Activated naive CD4-positive, alpha-beta T cell treated with anti-CD3 and anti-CD28 coated beads, Interleukin-2, amount 50 U/mL, for 24 hours (primary cell): ENCODE measurements around the gene UQCRC1.
A peak's percentile ranks its signal among the peaks of the same experiment; 100 is the strongest.

Experiments
- H3K27ac Mint-ChIP-seq: one replicate; pipeline ENCODE4 v1.8.0; 2021; ENCODE audit warnings: mild to moderate bottlenecking, mixed read lengths
- H3K27me3 Mint-ChIP-seq: one replicate; pipeline ENCODE4 v1.8.0; 2021; ENCODE audit warnings: mixed read lengths
- H3K36me3 Mint-ChIP-seq: one replicate; pipeline ENCODE4 v1.8.0; 2021; ENCODE audit warnings: mixed read lengths
- H3K4me1 Mint-ChIP-seq: one replicate; pipeline ENCODE4 v1.8.0; 2021; ENCODE audit warnings: mixed read lengths
- H3K4me3 Mint-ChIP-seq: one replicate; pipeline ENCODE4 v1.8.0; 2021; ENCODE audit warnings: mild to moderate bottlenecking, mixed read lengths
- H3K9me3 Mint-ChIP-seq: one replicate; pipeline ENCODE4 v1.8.0; 2021; ENCODE audit warnings: mixed read lengths

Gene UQCRC1

GRCh38 chr3:48572517-48572916, 36.9 kb downstream of the UQCRC1 start:
- Mint-ChIP-seq H3K4me1 (no peaks in the 10 kb centered on the region), H3K36me3 (no peaks in the 10 kb centered on the region), H3K9me3 (no peaks in the 10 kb centered on the region), H3K27ac (no peak overlapping the region), H3K27me3 (no peaks in the 10 kb centered on the region), H3K4me3 (no peak overlapping the region)

DNA sequence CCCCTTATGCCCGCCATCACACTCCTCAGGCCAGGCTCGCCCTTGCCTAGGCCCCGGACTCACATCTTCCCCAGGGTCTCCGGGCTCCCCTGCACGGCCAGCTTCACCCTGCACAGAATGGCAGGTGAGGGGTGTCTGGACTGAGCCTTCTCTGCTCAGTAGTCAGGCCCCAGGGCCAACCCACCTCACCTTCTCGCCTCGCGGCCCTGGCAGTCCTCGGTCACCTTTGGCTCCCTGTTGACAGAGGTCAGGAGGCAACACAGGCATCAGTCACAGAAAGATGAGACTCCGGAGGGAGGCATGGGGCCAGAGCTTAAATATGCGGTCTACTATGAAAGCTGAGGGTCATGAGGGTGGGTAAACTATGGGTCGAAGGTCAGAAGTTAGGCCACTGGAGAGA, 37.5 kb downstream of the UQCRC1 start:
- H3K4me3 Mint-ChIP-seq = no peak overlapping the region
- H3K36me3 Mint-ChIP-seq = no peaks in the 10 kb centered on the region
- H3K4me1 Mint-ChIP-seq = no peaks in the 10 kb centered on the region
- H3K27me3 Mint-ChIP-seq = no peaks in the 10 kb centered on the region
- H3K27ac Mint-ChIP-seq = no peak overlapping the region
- no peaks in the 10 kb centered on the region for H3K9me3 Mint-ChIP-seq

DNA sequence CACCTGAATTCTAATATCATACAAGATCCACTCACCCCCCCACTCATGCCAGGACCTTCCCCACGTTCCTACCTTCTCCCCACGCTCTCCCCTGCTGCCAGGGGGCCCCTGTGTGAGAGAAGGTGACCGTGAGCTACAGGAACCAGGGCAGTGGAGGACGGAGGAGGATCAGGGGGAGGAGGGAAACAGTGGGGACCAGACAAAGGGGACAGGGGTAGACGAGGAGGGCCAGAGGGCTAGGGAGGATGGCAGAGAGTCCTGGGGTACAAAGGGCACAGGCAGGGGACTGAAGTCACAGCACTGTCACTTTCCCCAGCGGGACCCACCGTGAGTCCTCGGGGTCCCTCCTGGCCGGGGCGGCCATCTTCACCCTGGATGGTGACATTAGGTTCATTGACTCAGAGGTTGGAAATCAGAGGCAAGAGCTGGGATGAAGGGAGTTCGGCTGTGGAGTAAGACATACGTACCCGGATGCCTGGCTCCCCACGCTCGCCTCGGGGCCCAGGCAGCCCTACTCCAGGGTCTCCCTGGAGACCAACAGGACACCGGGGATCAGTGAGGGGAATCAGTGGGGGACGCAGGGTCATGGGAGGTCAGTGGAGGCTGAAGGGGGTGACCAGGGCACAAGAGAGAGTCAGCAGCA, 39.5 kb downstream of the UQCRC1 start:
- no peaks in the 10 kb centered on the region for H3K36me3 Mint-ChIP-seq
- H3K27ac Mint-ChIP-seq = no peak overlapping the region
- H3K27me3 Mint-ChIP-seq = no peaks in the 10 kb centered on the region
- H3K4me3 Mint-ChIP-seq = no peak overlapping the region
- no peaks in the 10 kb centered on the region for H3K4me1 Mint-ChIP-seq
- H3K9me3 Mint-ChIP-seq = no peaks in the 10 kb centered on the region

DNA sequence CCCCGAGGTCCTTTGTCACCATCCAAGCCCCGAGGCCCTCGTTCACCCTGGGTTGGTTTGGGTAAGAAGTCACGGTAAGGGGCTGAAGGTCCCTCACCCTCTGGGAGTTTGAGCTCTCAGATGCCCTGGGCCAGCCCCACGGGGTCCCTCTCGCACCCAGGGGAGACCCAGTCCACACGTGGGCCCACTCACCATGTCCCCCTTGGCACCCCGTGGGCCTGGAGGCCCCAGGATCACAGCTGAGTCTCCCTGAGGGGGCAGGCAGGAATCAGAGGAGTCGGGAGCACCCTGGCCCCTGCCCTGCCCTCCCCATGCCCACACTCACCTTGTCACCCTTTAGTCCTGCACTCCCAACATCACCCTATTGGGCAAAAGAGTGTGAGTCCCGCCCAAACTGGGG, 40.0 kb downstream of the UQCRC1 start:
- no peak overlapping the region for H3K4me3 Mint-ChIP-seq
- H3K9me3 Mint-ChIP-seq = no peaks in the 10 kb centered on the region
- no peak overlapping the region for H3K27ac Mint-ChIP-seq
- H3K36me3 Mint-ChIP-seq = no peaks in the 10 kb centered on the region
- no peaks in the 10 kb centered on the region for H3K4me1 Mint-ChIP-seq
- no peaks in the 10 kb centered on the region for H3K27me3 Mint-ChIP-seq

DNA sequence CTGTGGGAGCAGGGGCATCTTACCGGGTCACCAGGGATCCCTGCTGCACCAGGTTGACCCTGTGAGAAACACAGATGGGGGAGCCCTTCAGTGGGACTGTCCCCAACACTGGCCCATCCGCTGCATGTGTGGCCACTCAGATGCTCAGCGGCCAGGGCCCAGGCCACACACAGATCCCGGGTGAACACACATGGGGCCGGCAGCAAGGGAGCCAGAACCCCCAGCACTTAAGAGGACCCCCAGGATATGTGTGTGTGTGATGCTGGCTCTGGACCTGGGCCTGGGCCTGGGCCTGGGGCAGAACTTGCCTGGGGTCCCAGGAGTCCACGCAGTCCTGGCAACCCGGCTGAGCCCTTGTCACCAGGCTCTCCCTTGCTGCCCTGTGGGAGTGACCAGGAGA, 41.0 kb downstream of the UQCRC1 start:
- Mint-ChIP-seq H3K9me3 (no peaks in the 10 kb centered on the region), H3K4me1 (no peaks in the 10 kb centered on the region)

GRCh38 chr3:48567500-48567899, 41.9 kb downstream of the UQCRC1 start:
- H3K27ac Mint-ChIP-seq = no peak overlapping the region
- H3K4me1 Mint-ChIP-seq = no peaks in the 10 kb centered on the region
- H3K27me3 Mint-ChIP-seq = no peaks in the 10 kb centered on the region
- no peaks in the 10 kb centered on the region for H3K36me3 Mint-ChIP-seq
- H3K9me3 Mint-ChIP-seq = no peaks in the 10 kb centered on the region
- H3K4me3 Mint-ChIP-seq = no peak overlapping the region

More for the DNA sequence above, 41.0 kb downstream of the UQCRC1 start:
- Mint-ChIP-seq H3K4me3 (no peak overlapping the region), H3K27ac (no peak overlapping the region), H3K27me3 (no peaks in the 10 kb centered on the region), H3K36me3 (no peaks in the 10 kb centered on the region)

- Mint-ChIP-seq H3K27ac (no peak overlapping the region), H3K36me3 (no peaks in the 10 kb centered on the region), H3K27me3 (no peaks in the 10 kb centered on the region), H3K4me3 (no peak overlapping the region), H3K9me3 (no peaks in the 10 kb centered on the region), H3K4me1 (no peaks in the 10 kb centered on the region)
Observed at GRCh38 chr3:48567090-48567489, 42.4 kb downstream of the UQCRC1 start.

- Mint-ChIP-seq H3K27ac (peak overlapping the region; percentile 43), H3K4me1 (no peaks in the 10 kb centered on the region), H3K4me3 (no peak overlapping the region), H3K36me3 (no peaks in the 10 kb centered on the region), H3K27me3 (no peaks in the 10 kb centered on the region), H3K9me3 (no peaks in the 10 kb centered on the region)
Observed at GRCh38 chr3:48566401-48566760, 43.1 kb downstream of the UQCRC1 start.

- Mint-ChIP-seq H3K4me3 (no peak overlapping the region), H3K36me3 (no peaks in the 10 kb centered on the region), H3K9me3 (no peaks in the 10 kb centered on the region), H3K27ac (no peak overlapping the region), H3K4me1 (no peaks in the 10 kb centered on the region), H3K27me3 (no peaks in the 10 kb centered on the region)
Observed at GRCh38 chr3:48565591-48566400, 43.6 kb downstream of the UQCRC1 start.

DNA sequence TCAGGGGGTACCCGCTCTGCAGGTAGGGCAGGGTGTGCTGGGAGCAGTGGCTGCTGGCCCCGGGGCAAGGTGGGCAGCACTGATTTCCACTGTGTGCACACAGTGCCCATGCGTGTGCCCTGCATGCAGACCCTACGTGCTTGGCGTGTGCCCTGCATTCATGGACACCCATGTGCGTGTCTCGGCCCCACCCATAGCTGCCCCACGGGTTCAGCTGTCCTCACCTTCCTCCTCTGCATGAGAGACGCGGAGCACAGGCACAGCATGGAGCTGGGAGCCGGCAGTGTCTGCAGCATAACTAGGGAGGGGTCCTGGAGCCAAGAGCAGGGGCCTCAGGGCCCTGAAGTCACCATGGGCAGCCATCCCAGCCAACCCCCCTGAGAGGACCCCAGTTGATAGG, 44.3 kb downstream of the UQCRC1 start:
- Mint-ChIP-seq H3K4me1 (no peaks in the 10 kb centered on the region), H3K27ac (no peak overlapping the region), H3K4me3 (no peak overlapping the region), H3K36me3 (no peaks in the 10 kb centered on the region), H3K9me3 (no peaks in the 10 kb centered on the region), H3K27me3 (no peaks in the 10 kb centered on the region)

DNA sequence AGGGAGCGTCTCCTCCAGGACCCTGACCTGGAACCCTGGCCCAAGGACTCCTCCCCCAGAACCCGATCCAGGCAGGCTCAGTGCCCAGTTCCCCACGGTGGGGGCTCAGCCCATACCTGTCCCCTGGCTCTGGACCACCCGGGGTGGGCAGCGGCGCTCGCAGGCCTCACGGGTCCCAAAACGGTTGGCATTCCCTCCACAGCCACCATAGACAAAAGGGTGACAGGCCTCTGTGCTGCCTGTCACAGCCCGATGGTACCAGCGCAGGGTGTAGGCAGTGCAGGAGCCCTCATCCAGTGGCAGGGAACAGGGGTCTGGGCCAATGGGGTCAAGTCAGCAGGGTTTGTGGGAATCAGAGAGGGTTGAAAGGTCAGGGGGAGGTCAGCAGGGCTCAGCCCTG, 44.8 kb downstream of the UQCRC1 start:
- Mint-ChIP-seq H3K4me3 (no peak overlapping the region), H3K27ac (no peak overlapping the region), H3K4me1 (no peaks in the 10 kb centered on the region), H3K36me3 (no peaks in the 10 kb centered on the region), H3K9me3 (no peaks in the 10 kb centered on the region), H3K27me3 (no peaks in the 10 kb centered on the region)

DNA sequence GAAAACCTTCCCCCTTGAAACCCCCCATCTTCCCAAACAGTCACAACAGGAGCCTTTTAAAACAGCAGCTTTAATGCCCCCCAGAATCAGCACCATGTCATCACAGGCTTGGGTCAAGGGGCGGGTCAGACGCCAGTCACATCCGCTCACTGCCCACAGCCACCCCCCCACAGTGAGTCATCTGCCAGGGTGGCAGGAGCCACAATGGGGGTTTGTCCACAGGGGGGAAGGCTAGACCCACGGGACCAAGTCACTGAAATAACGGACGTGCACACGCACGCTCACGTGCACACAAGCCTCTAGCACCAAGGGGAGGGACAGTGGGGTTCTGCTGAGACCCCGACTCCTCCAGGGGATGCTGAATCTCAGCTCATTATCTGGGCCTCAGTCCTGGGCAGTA, 45.4 kb downstream of the UQCRC1 start:
- no peak overlapping the region for H3K4me3 Mint-ChIP-seq
- H3K4me1 Mint-ChIP-seq = no peaks in the 10 kb centered on the region

GRCh38 chr3:48563382-48563918, 46.0 kb downstream of the UQCRC1 start, which contains the start of gene UCN2:
Gene UCN2, minus strand, starts transcription at chr3:48563781. Its CDS starts 657 bp downstream, at chr3:48563124.
- Mint-ChIP-seq H3K27ac (peak within 1 kb of the TSS; percentile 17), H3K4me3 (no peak within 1 kb of the TSS), H3K9me3 (no peaks in the 10 kb centered on the region), H3K36me3 (no peaks in the 10 kb centered on the region), H3K27me3 (no peaks in the 10 kb centered on the region), H3K4me1 (peaks cover 4% of the 10 kb centered on the region)

More for the DNA sequence above, 45.4 kb downstream of the UQCRC1 start:
- no peaks in the 10 kb centered on the region for H3K36me3 Mint-ChIP-seq
- H3K9me3 Mint-ChIP-seq = no peaks in the 10 kb centered on the region
- H3K27me3 Mint-ChIP-seq = no peaks in the 10 kb centered on the region
- no peak overlapping the region for H3K27ac Mint-ChIP-seq

GRCh38 chr3:48562367-48563095, 46.9 kb downstream of the UQCRC1 start:
- H3K4me1 Mint-ChIP-seq = peaks cover 8% of the 10 kb centered on the region

DNA sequence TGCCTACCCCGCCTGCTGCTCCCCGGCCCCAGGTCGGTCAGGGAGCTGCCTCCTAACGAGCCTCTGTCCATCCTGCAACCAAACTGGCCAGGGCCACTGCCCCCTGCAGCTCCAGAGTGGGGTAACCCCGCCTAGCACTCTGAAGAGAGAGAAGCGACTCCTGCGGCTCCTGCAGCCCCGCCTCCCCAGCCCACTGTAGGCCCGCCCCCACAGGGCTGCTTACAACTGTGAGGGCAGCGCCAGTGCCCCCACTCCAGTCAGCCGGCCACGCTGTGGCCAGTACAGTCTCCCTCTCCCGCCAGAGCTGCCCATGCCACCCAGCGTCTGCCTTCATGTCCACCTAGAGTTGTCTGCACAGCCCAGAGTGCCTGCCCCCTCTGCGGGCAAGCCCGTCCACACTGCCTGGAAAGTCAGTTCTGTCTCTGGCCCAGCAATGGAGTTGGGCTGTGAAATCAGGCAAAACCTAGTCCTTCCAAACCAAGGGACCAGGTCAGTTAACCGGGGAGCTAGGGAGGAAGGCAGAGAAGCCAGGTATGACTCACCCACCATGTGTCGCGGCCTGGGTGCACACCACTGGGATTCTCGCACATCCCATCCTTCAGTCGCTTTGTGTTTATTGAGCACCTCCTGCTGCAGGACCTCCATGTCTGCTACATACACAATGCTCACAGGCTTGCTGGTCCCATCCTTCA, 48.3 kb downstream of the UQCRC1 start:
- peaks cover 12% of the 10 kb centered on the region for H3K4me1 Mint-ChIP-seq
- no peak overlapping the region for H3K4me3 Mint-ChIP-seq
- no peaks in the 10 kb centered on the region for H3K9me3 Mint-ChIP-seq
- no peak overlapping the region for H3K27ac Mint-ChIP-seq
- no peaks in the 10 kb centered on the region for H3K36me3 Mint-ChIP-seq
- no peaks in the 10 kb centered on the region for H3K27me3 Mint-ChIP-seq

More at GRCh38 chr3:48562367-48563095, 46.9 kb downstream of the UQCRC1 start:
- peak overlapping the region; percentile 17 for H3K27ac Mint-ChIP-seq
- no peaks in the 10 kb centered on the region for H3K9me3 Mint-ChIP-seq
- no peak overlapping the region for H3K4me3 Mint-ChIP-seq
- no peaks in the 10 kb centered on the region for H3K36me3 Mint-ChIP-seq
- H3K27me3 Mint-ChIP-seq = no peaks in the 10 kb centered on the region
